IPS-NIHi7 (cell line): ENCODE results near the gene B4GAT1.
"Not testable (repeated sequence)": the region's sequence is repeated elsewhere in the genome, so short reads cannot be mapped to it uniquely, and the experiment has no call there.

Source experiments
- DNase-seq: peaks from one replicate; pipeline ENCODE4 v3.0.0; 2012; ENCODE audit warnings: mixed read lengths; ENCODE audit errors: extremely low spot score

The B4GAT1 gene

DNA sequence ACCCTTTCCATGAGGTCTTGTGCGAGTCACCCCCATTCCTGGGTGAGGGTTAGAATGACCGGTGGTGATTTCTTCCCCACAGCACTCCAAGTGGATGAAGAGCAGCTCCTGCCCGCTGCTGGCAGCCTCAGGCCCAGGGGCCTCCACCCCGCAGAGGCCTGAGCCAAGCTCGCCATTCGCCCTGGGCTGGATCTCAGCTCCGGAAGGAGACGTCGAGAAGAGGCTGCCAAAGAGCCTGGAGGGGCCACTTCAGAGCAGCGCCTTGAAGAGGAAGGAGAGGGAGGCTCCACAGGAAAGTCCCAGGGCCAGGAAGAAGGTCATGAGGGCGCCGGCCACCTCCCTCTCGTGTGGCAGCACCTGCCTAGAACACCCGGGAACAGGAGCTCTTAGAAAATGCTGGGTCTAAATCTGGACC is 15.8 kb upstream of the B4GAT1 start:
- DNase-seq, result peak; percentile 5

GRCh38 chr11:66362481-66363147 is 15.2 kb upstream of the B4GAT1 start:
- DNase-seq, result peak; percentile 4

DNA sequence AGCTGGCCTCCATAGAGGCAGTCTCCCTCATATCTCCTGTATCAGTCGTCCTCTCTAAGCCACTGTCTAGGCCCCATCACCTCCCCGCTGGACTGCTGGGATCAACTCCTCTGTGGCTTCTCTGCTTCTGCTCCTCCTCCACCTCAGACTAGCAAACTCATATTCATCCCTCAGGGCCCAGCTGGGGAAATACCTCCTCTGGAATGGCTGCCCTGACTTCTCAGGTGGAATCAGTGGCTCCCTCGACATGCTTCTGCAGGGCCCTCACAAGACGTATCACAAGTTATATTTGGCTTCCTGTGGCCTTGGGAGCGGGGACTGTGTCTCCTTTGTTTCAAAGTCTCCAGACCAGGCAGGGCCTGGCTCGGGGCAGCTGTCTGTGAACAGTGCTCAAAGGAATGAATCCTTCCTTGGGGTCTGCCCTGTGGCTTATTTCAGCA is 14.1 kb upstream of the B4GAT1 start:
- peak; percentile 11 for DNase-seq

DNA sequence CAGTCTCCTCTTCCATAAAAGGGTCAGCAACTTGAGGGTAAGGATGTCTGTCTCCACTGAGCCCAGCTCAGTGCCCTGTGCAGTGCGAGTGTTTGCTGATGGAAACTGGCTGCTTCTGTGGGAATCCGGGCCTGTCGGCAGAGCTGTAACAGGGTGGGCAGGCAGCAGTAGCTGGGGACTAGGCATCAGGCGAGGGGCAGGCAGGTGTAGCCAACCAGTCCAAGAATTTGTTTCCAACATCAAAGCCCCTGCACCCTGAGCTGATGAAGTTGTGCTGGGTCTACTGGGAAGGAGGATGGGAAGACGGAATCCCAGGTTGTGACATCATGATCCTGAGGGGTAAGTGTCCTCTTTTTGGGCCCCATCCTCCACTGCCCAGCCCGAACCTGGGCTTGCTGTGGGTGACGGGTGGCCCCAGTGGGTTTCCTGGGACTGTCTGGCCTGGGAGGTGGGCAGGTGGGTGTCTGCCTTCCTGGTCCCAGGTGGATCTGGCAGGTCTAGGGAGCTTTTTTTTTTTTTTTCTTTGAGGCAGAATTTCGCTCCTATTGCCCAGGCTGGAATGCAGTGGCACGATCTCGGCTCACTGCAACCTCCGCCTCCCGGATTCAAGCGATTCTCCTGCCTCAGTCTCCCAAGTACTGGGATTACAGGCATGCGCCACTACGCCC is 13.1 kb upstream of the B4GAT1 start:
- no peak for DNase-seq

DNA sequence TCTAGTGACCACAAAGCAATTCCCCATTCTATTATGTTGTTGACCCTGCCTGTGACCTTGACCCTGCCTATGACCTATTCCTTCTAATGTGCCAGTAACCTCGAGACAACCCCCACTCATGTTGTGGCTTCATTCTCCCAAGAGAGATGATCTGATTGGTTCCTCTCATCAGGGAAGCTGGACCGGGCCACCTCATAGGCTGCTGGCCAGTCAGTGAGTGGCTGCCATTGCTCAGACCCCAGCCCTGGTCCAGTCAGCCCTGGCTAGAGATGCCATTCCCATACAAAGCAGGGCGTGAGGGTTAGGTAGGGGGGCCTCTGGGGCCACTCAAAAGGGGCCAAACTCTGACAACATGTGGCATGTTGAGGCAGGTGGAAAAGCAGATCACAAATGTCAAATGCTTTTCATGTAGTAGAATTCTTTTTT is 12.2 kb upstream of the B4GAT1 start:
- DNase-seq, result peak; percentile 58

DNA sequence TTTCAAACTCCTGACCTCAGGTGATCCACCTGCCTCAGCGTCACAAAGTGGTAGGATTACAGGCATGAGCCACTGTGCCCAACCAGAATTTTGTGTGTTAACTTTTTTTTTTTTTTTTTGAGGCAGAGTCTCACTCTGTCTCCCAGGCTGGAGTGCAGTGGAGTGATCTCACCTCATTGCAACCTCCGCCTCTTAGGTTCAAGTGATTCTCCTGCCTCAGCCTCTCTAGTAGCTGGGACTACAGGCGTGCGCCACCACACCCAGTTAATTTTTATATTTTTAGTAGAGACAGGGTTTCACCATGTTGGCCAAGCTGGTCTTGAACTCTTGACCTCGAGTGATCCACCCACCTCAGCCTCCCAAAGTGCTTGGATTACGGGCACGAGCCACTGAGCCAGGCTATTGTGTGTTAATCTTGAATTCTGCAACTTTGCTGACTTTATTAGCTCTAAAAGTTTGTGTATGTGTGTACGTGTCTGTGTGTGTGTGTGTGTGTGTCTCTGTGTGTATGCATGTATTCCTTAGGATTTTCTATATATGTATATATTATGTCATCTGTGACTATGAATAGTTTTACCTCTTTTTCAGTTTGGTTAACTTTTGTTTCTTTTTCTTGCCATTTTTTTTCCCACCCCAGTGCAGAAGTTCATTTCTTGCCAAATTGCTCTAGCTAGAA is 3.3 kb upstream of the B4GAT1 start:
- not testable (repeated sequence) for DNase-seq

- DNase-seq, result no peak
Measured at GRCh38 chr11:66349084-66349386, 1.6 kb upstream of the B4GAT1 start.

DNA sequence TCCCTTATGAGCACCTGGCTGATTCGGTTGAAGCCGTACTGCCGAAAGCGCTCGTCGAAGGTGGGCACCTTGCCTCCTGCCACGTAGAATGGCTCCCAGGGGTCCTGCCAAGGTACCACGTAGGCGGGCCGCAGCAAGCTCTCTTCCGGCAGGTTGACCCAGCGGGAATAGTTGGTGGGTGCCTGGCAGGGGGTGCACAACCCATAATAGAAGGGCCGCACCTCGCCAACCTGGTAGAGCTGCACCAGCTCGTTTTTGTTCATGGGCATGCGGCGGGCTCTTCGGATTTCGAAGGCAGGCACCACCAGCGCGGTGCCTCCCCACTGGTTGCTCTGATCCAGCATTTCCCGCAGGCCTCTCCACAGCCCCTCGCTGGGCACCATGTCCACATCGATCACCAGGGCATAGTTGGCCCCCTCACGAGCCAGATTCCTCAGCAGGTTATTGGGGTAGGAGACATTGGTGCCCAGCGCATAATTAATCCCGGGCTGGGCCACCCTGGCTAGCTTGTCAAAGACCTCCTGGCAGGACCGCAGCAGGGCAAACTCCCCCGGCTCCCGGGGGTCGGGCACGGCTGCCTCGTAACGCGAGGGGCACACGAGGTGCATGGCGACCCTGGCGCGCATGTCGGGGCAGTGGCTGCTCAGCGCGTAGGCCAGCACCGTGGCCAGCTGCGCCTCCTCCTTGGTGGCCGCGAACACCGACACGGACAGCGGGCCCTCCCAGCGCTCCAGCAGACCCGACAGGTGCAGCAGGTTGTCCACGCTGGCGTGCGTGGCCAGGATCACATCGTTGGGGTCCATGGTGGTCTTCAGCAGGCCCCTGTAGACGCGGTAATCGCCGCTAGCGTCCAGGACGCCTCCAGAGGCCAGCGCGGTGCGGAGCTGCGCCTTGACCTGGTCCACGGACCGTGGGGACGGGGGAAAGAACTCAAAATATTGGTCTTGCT is 679 bp downstream of the B4GAT1 start:
- DNase-seq, result no peak

DNA sequence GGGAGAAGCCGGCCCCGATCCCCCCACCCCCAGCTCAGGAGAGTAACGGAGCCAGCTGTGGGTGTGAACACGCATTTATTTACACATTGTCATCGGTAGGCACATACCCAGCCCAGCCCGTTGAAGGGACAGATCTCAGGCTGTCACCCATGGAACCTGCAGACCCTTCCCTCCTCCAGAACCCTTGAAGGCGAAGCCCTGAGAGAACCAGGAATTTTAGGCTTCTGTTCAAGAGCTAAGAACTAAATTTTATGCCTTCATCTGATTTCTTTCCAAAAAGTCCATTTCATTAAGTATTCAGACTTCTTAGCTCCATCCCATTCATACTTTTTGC is 2.1 kb downstream of the B4GAT1 start:
- DNase-seq, result no peak

DNA sequence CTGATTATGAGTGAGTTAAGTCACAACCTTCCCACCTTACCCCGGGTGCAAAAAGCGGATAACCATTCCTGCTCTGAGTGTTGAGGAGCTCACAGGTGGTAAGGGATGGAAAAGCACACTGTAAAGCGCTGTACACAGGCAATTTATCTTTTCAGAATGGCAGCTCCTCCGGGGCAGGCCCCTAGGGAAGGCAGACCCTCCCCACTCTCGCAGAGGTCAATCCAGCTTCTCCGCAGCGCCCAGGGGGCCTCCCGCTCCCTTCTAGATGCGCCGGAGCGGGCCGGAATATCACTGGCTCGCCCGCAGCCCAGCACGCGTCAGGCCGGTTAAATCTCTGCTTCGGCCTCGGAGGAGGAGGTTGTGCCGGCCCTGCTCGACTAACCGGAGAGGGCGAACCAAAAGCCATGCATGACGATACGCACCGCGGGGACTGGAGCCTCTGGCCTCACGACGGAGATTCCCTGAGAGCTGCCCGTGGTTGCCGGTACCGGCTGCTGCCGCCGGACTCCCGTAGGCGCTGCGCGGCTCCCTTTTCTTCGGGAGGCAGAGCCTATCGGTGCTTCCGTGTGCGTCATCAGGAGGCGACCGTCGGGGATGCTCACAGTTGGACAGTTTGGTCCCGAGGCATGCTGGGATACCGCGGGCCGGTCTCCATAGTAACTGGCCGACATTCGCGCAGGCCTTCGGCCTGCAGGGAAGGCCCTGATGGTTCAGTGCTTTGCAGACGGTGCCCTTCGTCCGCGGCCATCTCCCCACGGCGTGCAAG is 2.7 kb downstream of the B4GAT1 start, which contains the start of gene BRMS1:
BRMS1 (minus strand) TSS at position 555 of the 766 bp plus-strand sequence. CDS start 2,870 bp downstream, outside the sequence.
- peak; percentile 93 for DNase-seq

DNA sequence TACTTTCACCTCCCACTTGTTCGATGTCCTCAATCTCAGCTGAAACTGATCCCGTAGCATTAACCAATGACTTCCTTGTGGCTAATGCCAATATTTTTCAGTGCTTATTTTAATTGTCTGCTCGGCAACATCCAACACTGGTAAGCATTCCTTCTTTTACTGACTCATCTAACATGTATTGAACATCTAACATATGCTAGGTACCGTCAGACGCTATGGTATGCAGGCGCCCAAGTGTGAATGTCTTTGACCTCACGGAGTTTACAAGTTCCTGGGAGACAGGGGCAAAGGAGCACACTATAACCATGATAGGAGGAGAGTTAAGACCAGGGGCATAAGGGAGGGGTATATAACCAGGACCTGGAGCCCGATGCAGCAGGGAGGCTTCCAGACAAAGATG is 4.3 kb downstream of the B4GAT1 start:
- DNase-seq, result no peak

- no peak for DNase-seq
Measured at GRCh38 chr11:66341502-66342126, 5.8 kb downstream of the B4GAT1 start.

DNA sequence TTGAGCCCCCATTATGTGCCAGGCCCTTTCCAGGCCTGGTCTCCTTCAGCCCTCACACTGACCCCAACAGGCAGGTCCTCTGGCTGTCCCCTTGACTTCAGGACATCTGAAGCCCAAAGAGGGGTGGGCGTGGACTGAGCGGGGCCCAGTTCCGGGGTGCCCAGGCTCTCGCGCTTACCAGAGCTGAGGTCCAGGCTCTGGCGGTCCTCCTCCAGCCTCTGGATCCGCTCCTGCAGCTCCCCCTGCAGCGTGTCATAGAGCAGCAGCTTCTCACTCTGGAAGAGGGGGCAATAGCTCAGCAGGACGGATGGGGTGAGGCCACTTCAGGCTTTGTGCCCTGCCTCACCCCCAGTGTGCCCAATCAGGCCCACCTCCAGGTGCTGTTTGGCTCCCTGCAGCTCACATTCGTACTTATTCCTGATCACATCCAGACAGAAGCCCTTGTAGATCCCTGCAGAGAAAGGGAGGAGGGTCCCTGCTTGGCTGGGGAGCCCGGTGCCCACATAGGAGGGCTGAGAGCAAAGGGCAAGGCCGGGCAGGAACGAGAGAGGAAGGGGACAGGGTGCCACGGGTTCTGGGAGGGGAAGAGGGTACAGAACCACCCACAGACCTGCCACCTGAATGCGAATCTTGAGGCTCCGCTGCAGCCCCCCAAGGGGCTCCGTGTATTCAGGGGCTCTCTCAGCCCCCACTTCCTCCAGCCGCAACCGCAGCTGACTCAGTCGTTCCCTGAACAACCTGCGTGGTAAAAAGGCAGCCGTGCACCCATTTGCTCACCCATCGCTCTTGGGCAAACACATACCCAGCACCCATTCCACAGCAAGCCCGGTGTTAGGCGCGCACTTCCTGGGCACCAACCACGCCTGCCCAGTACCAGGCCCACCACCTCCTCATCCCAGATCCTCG is 6.6 kb downstream of the B4GAT1 start:
- no peak for DNase-seq

DNA sequence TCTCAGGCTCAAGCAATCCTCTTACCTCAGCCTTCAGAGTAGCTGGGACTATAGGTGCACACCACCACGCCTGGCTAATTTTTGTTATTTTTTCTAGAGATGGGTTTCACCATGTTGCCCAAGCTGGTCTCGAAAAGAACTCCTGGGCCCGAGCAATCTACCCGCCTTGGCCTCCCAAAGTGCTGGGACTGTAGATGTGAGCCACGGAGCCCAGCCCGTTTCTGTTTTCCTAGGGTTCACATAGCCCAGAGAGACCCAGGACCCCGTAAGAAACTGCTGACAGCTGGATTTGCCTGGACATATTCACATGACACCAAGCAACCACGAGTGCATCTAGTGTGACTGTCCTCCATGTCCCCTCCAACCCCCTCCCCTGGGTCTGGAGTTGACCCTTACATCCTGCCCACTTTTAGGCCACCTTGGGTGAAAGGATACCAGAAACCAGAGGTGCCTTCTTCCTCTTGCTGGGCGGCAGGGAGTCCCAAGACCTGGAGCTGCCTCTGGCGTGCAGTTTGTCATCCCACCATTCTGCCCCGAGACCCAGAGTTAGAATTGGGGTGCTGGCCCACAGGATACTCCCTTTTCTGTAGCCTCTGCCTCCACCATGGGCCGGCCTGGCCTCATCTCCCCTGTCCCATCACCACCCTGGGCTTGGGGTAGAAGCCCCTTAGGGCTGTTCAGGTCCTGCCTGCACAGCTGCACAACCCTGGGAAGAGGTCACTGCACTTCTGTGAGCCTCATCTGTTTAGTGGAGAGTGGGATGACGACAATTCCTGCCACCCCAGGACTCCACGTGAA is 7.5 kb downstream of the B4GAT1 start:
- no peak for DNase-seq

DNA sequence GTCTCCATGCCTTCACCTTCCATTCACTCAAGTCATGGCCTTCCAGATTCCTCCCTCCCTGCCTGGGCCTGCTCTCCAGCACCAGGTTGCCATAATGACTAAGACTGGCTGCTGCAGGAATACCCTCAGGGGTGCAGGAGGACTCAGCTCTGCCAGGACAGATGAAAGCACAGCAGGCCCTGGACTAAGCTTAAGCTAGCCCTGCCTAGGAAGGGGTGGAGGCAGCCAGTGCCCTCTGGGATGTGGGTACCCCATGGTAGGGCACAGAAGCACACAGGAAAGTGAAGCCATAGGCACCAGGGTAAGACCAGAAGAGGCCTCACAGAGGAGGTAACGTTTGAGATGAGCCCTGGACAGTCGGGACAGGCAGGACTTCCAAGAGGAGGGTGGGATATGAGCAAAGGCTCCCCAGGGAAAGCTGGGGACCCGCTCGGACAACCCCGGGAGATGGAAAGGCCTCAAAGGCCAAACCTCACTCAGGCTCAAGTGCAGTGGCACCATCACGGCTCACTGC is 8.2 kb downstream of the B4GAT1 start:
- no peak for DNase-seq

DNA sequence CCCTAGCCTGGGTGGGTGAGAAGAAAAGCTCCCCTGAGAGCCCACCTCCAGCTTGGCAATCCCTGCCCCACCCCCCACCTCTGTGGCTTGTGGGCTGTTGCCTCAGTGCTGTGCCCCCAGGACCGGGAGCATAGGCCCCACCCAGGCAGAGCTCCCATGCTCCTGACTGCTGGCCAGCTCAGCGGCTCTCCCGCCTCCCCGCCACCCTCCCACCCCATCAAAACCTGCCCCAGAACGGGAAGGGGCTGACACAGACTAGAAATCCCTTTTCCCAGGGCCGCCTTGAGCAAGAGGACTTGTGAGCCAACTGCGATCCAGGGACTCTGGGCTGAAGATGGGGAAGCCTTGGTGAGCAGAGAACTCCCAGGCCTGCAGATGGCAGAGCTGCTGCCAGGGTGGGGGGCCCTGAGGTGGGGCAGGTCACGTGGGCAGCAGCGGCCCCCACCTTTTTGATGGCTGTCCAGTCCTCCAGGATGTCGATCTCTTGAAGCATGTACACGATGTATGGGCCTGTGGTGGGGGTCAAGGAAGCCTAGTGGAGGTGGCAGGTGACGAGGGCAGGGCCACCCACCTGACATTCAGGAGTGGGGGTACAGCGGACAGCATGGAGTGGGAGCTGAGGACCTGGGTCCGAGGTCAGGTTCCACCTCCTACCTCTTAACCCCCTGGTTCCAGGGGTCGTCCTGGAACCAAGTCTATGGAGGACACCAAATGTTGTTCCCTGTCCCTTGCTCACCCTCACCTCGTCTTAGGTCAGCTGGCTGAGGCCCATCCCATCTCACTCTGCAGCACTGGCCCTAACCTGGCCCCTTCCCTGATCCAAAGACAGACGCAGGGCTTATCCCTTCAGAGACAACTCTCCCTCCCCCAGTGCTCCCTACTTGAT is 8.9 kb downstream of the B4GAT1 start:
- no peak for DNase-seq

GRCh38 chr11:66337103-66337899 is 10.1 kb downstream of the B4GAT1 start:
- DNase-seq, result no peak
